ENCODE measurements around the gene GREB1. TPM values are rescaled to one million over a fixed set of nuclear protein-coding genes. Genes with fewer than 3 reads are reported as not detected.
A peak's percentile ranks its signal among the peaks of the same experiment; 100 is the strongest.

The GREB1 gene
- total and polyA plus RNA-seq, 2 of the 13 experiments (the other 11 are each of a cell fraction or from before 2014, with no cell fraction given): 31.3 to 61.2 TPM

- no peak for TF ChIP-seq NR2F1 (CRISPR knock-in tag; IDR thresholded peaks at IDR 0.05)
- TF ChIP-seq RBM39 (IDR thresholded peaks at IDR 0.05; ENCODE audit: low read depth, low read length, poor library complexity, severe bottlenecking): no peak
- TF ChIP-seq TOE1 (CRISPR knock-in tag; IDR thresholded peaks at IDR 0.05): no peak
- no peak for TF ChIP-seq SNRNP70 (IDR thresholded peaks at IDR 0.05; ENCODE audit: low read depth, low read length)
- TF ChIP-seq MBNL3 (CRISPR knock-in tag; conservative IDR thresholded peaks at IDR 0.05): no peak
- TF ChIP-seq ESRRA (CRISPR knock-in tag; IDR thresholded peaks at IDR 0.05; ENCODE audit: low read depth): no peak; the same call in 1 of the 2 replicates
- no peak for TF ChIP-seq ZNF547 (CRISPR knock-in tag; IDR thresholded peaks at IDR 0.05)
- TF ChIP-seq, protein P1, sequence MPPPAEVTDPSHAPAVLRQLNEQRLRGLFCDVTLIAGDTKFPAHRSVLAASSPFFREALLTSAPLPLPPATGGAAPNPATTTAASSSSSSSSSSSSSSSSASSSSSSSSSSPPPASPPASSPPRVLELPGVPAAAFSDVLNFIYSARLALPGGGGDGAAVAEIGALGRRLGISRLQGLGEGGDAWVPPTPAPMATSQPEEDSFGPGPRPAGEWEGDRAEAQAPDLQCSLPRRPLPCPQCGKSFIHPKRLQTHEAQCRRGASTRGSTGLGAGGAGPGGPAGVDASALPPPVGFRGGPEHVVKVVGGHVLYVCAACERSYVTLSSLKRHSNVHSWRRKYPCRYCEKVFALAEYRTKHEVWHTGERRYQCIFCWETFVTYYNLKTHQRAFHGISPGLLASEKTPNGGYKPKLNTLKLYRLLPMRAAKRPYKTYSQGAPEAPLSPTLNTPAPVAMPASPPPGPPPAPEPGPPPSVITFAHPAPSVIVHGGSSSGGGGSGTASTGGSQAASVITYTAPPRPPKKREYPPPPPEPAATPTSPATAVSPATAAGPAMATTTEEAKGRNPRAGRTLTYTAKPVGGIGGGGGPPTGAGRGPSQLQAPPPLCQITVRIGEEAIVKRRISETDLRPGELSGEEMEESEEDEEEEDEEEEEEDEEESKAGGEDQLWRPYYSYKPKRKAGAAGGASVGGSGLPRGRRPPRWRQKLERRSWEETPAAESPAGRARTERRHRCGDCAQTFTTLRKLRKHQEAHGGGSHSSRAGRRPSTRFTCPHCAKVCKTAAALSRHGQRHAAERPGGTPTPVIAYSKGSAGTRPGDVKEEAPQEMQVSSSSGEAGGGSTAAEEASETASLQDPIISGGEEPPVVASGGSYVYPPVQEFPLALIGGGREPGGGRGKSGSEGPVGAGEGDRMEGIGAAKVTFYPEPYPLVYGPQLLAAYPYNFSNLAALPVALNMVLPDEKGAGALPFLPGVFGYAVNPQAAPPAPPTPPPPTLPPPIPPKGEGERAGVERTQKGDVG (CRISPR knock-in tag; IDR thresholded peaks at IDR 0.05; ENCODE audit: borderline replicate concordance): no peak
- TF ChIP-seq, protein P2, sequence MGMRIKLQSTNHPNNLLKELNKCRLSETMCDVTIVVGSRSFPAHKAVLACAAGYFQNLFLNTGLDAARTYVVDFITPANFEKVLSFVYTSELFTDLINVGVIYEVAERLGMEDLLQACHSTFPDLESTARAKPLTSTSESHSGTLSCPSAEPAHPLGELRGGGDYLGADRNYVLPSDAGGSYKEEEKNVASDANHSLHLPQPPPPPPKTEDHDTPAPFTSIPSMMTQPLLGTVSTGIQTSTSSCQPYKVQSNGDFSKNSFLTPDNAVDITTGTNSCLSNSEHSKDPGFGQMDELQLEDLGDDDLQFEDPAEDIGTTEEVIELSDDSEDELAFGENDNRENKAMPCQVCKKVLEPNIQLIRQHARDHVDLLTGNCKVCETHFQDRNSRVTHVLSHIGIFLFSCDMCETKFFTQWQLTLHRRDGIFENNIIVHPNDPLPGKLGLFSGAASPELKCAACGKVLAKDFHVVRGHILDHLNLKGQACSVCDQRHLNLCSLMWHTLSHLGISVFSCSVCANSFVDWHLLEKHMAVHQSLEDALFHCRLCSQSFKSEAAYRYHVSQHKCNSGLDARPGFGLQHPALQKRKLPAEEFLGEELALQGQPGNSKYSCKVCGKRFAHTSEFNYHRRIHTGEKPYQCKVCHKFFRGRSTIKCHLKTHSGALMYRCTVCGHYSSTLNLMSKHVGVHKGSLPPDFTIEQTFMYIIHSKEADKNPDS (CRISPR knock-in tag; IDR thresholded peaks at IDR 0.05): no peak
- TF ChIP-seq GABPA (IDR thresholded peaks at IDR 0.05; ENCODE audit: low read depth, low read length): no peak
- TF ChIP-seq GABPA (CRISPR knock-in tag; IDR thresholded peaks at IDR 0.05; ENCODE audit: low read depth): no peak
- TF ChIP-seq ZNF768 (CRISPR knock-in tag; IDR thresholded peaks at IDR 0.05): no peak
- TF ChIP-seq ZXDC (CRISPR knock-in tag; IDR thresholded peaks at IDR 0.05): no peak
- no peak for TF ChIP-seq ZNF766 (CRISPR knock-in tag; IDR thresholded peaks at IDR 0.05; ENCODE audit: borderline replicate concordance)
- no peak for TF ChIP-seq ZKSCAN1 (IDR thresholded peaks at IDR 0.05; ENCODE audit: low read length)
- TF ChIP-seq NBN (conservative IDR thresholded peaks at IDR 0.05): no peak
- no peak for TF ChIP-seq CCAR2 (optimal IDR thresholded peaks at IDR 0.05; ENCODE audit: low read depth, low read length)
- TF ChIP-seq ZNF34 (CRISPR knock-in tag; IDR thresholded peaks at IDR 0.05; ENCODE audit: borderline replicate concordance): 0 out of 2 replicates have a peak, but pooled peaks have one; percentile 69
- no peak for TF ChIP-seq ZNF777 (CRISPR knock-in tag; IDR thresholded peaks at IDR 0.05)
- no peak for TF ChIP-seq ZSCAN25 (CRISPR knock-in tag; IDR thresholded peaks at IDR 0.05)
- no peak for TF ChIP-seq ZKSCAN8 (CRISPR knock-in tag; IDR thresholded peaks at IDR 0.05; ENCODE audit: borderline replicate concordance)
- TF ChIP-seq PLRG1 (conservative IDR thresholded peaks at IDR 0.05): no peak
- TF ChIP-seq ZKSCAN5 (CRISPR knock-in tag; IDR thresholded peaks at IDR 0.05): peak; percentile 85
These were observed 31.0 kb upstream of the GREB1 start (continued) for GRCh38 chr2:11502740-11503292.

All from HepG2 (cell line).